SH-SY5Y (cell line): ENCODE data around the gene HIVEP2.

Source experiments
- GATA2 ChIP-seq: IDR thresholded peaks from 2 replicates; pipeline ENCODE4 v1.6.1; 2011; ENCODE audit warnings: mild to moderate bottlenecking, low read depth, low read length
- GATA3 ChIP-seq: IDR thresholded peaks from 2 replicates; pipeline ENCODE4 v1.6.1; 2011; ENCODE audit warnings: low read depth, mild to moderate bottlenecking, low read length, moderate library complexity

DNA sequence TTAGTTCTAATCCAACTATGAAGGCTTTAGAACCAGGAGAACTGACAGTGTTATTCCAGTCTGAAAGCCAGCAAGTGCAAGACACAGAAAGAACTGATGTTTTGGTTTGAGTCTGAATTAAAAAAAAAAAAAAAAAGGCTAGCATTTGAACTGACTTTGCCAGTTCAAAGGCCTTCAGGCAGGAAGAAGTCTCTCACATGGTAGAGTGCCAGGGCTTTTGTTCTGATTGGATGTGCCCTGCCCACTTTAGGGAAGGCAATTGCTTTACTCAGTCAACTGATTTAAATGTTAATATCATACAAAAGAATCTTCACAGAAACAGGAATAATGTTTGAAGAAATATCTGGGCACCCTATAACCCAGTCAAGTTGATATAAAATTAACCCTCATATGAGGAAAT lies 212.2 kb downstream of the HIVEP2 start:
- TF ChIP-seq GATA3 (no peak), GATA2 (no peak)
